ENCODE results near the gene PSME2. TPM values are rescaled to one million over a fixed set of nuclear protein-coding genes. Genes with fewer than 3 reads are reported as not detected.

PSME2 gene
- total and polyA plus RNA-seq, 2 experiments from 2014 or later = 75.5 to 189 TPM

GRCh38 chr14:24130380-24130716 is 16.1 kb downstream of the PSME2 start, which contains the start of gene FITM1:
Gene FITM1, plus strand, starts transcription at chr14:24130659. Its CDS starts 905 bp downstream, at chr14:24131564.
- Histone ChIP-seq H3K27ac (no peak within 1 kb of the TSS), H3K79me2 (no peaks in the 10 kb centered on the region), H4K20me1 (ENCODE audit: insufficient read depth, poor library complexity, severe bottlenecking) (no peaks in the 10 kb centered on the region), H3K4me2 (no peak within 1 kb of the TSS), H3K9me3 (ENCODE audit: low read depth) (no peaks in the 10 kb centered on the region), H3K36me3 (replicated peaks; ENCODE audit: insufficient read depth, low read depth) (no peaks in the 10 kb centered on the region), H2AFZ (no peak within 1 kb of the TSS), H3K9me2 (replicated peaks; ENCODE audit: insufficient read depth) (no peaks in the 10 kb centered on the region), H3K4me3 (no peak within 1 kb of the TSS), H3K4me1 (ENCODE audit: insufficient read depth) (no peaks in the 10 kb centered on the region), H3K27me3 (no peaks in the 10 kb centered on the region)
- no peak for DNase-seq (ENCODE audit: low spot score)
- WGBS (ENCODE audit: low lambda C conversion rate, missing lambda C conversion rate) = 81% methylated on average over 5 of the region's 5 CpGs
- no peak for TF ChIP-seq EZH2 (IDR thresholded peaks at IDR 0.05; ENCODE audit: borderline replicate concordance)
- no peak for TF ChIP-seq CTCF (IDR thresholded peaks at IDR 0.05; ENCODE audit: poor library complexity)
- no peak for TF ChIP-seq EZH2phosphoT487 (IDR thresholded peaks at IDR 0.05; ENCODE audit: low read depth, severe bottlenecking, unreplicated experiment)

DNA sequence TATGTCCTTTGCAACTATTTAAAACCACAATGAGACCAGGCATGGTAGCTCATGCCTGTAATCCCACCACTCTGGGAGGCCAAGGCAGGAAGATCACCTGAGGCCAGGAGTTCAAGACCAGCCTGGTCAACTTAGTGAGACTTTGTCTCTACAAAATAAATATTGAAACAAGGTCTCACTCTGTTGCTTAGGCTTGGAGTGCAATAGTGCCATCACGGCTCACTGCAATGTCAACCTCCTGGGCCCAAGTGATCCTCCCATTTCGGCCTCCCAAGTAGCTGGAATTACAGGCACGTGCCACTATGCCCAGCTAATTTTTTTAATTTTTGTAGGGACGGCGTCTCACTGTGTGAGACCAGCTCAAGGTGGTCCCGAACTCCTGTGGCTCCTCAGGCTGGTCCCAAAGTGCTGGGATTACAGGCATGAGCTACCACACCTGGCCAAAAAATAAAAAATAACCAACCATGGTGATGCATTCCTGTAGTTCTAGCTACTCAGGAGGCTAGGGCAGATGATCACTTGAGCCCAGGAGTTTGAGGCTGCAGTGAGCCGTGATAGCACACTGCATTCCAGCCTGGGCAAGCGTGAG is 16.9 kb downstream of the PSME2 start:
- Histone ChIP-seq H3K4me2 (no peak overlapping the region), H3K27me3 (no peaks in the 10 kb centered on the region), H3K27ac (no peak overlapping the region), H3K36me3 (replicated peaks; ENCODE audit: insufficient read depth, low read depth) (no peaks in the 10 kb centered on the region), H2AFZ (no peak overlapping the region), H3K4me1 (ENCODE audit: insufficient read depth) (no peaks in the 10 kb centered on the region), H4K20me1 (ENCODE audit: insufficient read depth, poor library complexity, severe bottlenecking) (no peaks in the 10 kb centered on the region), H3K9me2 (replicated peaks; ENCODE audit: insufficient read depth) (no peaks in the 10 kb centered on the region), H3K79me2 (no peaks in the 10 kb centered on the region), H3K9me3 (ENCODE audit: low read depth) (no peaks in the 10 kb centered on the region), H3K4me3 (no peak overlapping the region)
- WGBS (ENCODE audit: low lambda C conversion rate, missing lambda C conversion rate) = 88% methylated on average over 8 of the region's 8 CpGs
- DNase-seq (ENCODE audit: low spot score) = no peak
- TF ChIP-seq EZH2phosphoT487 (IDR thresholded peaks at IDR 0.05; ENCODE audit: low read depth, severe bottlenecking, unreplicated experiment) = no peak
- no peak for TF ChIP-seq EZH2 (IDR thresholded peaks at IDR 0.05; ENCODE audit: borderline replicate concordance)
- TF ChIP-seq CTCF (IDR thresholded peaks at IDR 0.05; ENCODE audit: poor library complexity) = no peak

DNA sequence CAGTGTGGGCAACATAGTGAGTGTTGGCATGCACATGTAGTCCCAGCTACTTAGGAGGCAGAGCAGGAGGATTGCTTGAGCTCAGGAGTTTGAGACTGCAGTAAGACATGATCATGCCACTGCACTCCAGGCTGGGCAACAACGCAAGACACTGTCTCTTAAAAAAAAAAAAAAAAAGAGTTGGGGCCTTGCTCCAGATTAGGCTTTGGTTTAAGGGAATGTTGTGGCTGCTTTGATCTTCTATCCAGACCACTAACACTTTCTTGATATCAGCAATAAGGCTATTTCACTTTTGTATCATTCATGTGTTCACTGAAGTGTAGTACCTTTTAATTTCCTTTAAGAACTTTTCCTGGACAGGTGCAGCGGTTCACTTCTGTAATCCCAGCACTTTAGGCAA is 18.7 kb downstream of the PSME2 start:
- Histone ChIP-seq H2AFZ (no peak overlapping the region), H3K4me3 (no peak overlapping the region), H3K79me2 (no peaks in the 10 kb centered on the region), H3K36me3 (replicated peaks; ENCODE audit: insufficient read depth, low read depth) (no peaks in the 10 kb centered on the region), H3K27me3 (no peaks in the 10 kb centered on the region), H4K20me1 (ENCODE audit: insufficient read depth, poor library complexity, severe bottlenecking) (no peaks in the 10 kb centered on the region), H3K4me1 (ENCODE audit: insufficient read depth) (no peaks in the 10 kb centered on the region), H3K4me2 (no peak overlapping the region), H3K27ac (no peak overlapping the region), H3K9me2 (replicated peaks; ENCODE audit: insufficient read depth) (no peaks in the 10 kb centered on the region), H3K9me3 (ENCODE audit: low read depth) (no peaks in the 10 kb centered on the region)
- TF ChIP-seq CTCF (IDR thresholded peaks at IDR 0.05; ENCODE audit: poor library complexity) (no peak), EZH2phosphoT487 (IDR thresholded peaks at IDR 0.05; ENCODE audit: low read depth, severe bottlenecking, unreplicated experiment) (no peak), EZH2 (IDR thresholded peaks at IDR 0.05; ENCODE audit: borderline replicate concordance) (no peak)
- 88% methylated on average over 2 of the region's 2 CpGs for WGBS (ENCODE audit: low lambda C conversion rate, missing lambda C conversion rate)
- no peak for DNase-seq (ENCODE audit: low spot score)

GRCh38 chr14:24126939-24127338 is 19.5 kb downstream of the PSME2 start:
- Histone ChIP-seq H3K9me2 (replicated peaks; ENCODE audit: insufficient read depth) (no peaks in the 10 kb centered on the region), H3K4me1 (ENCODE audit: insufficient read depth) (no peaks in the 10 kb centered on the region), H3K79me2 (no peaks in the 10 kb centered on the region), H2AFZ (no peak overlapping the region), H3K27ac (no peak overlapping the region), H3K4me2 (no peak overlapping the region), H3K4me3 (no peak overlapping the region), H3K9me3 (ENCODE audit: low read depth) (no peaks in the 10 kb centered on the region), H3K36me3 (replicated peaks; ENCODE audit: insufficient read depth, low read depth) (no peaks in the 10 kb centered on the region), H3K27me3 (no peaks in the 10 kb centered on the region), H4K20me1 (ENCODE audit: insufficient read depth, poor library complexity, severe bottlenecking) (no peaks in the 10 kb centered on the region)
- DNase-seq (ENCODE audit: low spot score) = no peak
- no peak for TF ChIP-seq EZH2phosphoT487 (IDR thresholded peaks at IDR 0.05; ENCODE audit: low read depth, severe bottlenecking, unreplicated experiment)
- no peak for TF ChIP-seq EZH2 (IDR thresholded peaks at IDR 0.05; ENCODE audit: borderline replicate concordance)
- no peak for TF ChIP-seq CTCF (IDR thresholded peaks at IDR 0.05; ENCODE audit: poor library complexity)

All from hepatocyte (in vitro differentiated cells).